Loucy (cell line): ENCODE measurements around the gene ZFP62.

ENCODE experiments used
- CTCF ChIP-seq: fragments of 200-600 bp; sonication (generic); conservative IDR thresholded peaks from 2 replicates; pipeline ENCODE4 v1.5.1; 2014; ENCODE audit warnings: mild to moderate bottlenecking, antibody characterized with exemption, low read length
- EZH2phosphoT487 ChIP-seq: fragments of 200-600 bp; IDR thresholded peaks from 2 replicates; pipeline ENCODE4 v1.6.1; 2018; ENCODE audit warnings: antibody characterized with exemption, mild to moderate bottlenecking, moderate library complexity, borderline replicate concordance

- TF ChIP-seq EZH2phosphoT487 (no peak), CTCF (no peak)
Measured at GRCh38 chr5:180801596-180802324, 59.3 kb downstream of the ZFP62 start.
